ENCODE results near the gene THEM4.

The THEM4 gene

DNA sequence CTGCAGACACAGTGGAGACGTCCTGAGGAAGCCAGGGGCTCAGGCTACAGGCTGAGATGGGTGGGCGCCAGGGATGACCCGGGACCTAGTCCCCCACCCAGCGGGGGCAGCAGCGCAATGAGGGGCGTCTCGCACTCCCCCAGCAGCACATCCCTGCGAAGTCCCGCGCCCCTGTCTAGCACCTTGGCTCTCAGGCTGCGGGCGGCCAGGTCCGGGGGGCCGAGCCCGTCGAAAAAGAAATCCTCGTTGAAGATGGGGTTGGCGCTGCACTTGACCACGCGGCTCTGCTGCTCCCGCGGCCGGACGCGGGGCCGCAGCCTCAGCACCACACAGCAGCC, 71.5 kb downstream of the THEM4 start:
- no peak for DNase-seq (ENCODE audit: low read depth in 2 of 2)

- no peak for DNase-seq (ENCODE audit: low read depth in 2 of 2)
These were observed 72.1 kb downstream of the THEM4 start for GRCh38 chr1:151837197-151837596.

- DNase-seq (ENCODE audit: low read depth in 2 of 2): no peak
These were observed 73.7 kb downstream of the THEM4 start for GRCh38 chr1:151835596-151835995.

GRCh38 chr1:151834239-151834638, 75.1 kb downstream of the THEM4 start:
- DNase-seq (ENCODE audit: low read depth in 2 of 2): no peak

- no peak for DNase-seq (ENCODE audit: low read depth in 2 of 2)
These were observed 76.0 kb downstream of the THEM4 start for GRCh38 chr1:151833172-151833900.

- no peak for DNase-seq (ENCODE audit: low read depth in 2 of 2)
These were observed 76.9 kb downstream of the THEM4 start for GRCh38 chr1:151832318-151832980.

GRCh38 chr1:151831605-151832004, 77.7 kb downstream of the THEM4 start, which contains the start of gene RORC:
TSS of gene RORC (minus strand) at chr1:151831802. CDS start at chr1:151831764, 38 bp downstream.
- no peak for DNase-seq (ENCODE audit: low read depth in 2 of 2)

- no peak for DNase-seq (ENCODE audit: low read depth in 2 of 2)
These were observed 78.1 kb downstream of the THEM4 start for GRCh38 chr1:151831256-151831591.

GRCh38 chr1:151830055-151830454, 79.3 kb downstream of the THEM4 start:
- no peak for DNase-seq (ENCODE audit: low read depth in 2 of 2)

DNA sequence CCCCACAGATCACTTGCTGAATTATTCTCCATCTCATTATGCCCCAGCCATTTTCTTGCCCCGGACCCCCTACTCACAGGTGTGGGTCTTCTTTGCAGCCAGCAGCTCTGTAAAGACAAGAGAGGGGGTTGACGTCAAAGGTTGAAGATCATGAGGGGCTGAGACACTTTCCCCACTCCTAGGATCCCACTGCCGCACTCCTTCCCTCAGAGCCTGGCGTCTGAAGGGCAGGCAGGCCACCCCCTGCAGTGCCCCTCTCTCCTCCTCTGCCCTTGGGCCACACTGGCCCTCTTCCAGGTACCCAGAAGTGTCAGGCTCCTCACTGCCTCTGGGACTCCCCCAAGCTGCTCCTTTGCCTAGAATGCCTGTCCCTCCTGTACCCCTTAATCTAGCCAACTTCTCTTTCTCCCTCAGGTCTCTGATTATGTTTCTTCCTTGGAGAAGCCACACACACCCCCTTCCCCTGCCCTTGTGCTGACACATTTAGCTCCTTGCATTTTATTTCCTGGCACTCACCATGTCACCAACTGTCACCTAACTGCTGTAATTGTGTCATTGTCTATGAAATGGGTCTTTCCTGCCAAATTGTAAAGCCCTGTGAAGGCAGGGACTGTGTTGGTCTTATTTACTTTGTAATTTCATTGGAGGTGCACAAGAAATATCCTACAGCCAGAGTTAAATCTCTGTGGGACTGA, 79.8 kb downstream of the THEM4 start:
- no peak for DNase-seq (ENCODE audit: low read depth in 2 of 2)

DNA sequence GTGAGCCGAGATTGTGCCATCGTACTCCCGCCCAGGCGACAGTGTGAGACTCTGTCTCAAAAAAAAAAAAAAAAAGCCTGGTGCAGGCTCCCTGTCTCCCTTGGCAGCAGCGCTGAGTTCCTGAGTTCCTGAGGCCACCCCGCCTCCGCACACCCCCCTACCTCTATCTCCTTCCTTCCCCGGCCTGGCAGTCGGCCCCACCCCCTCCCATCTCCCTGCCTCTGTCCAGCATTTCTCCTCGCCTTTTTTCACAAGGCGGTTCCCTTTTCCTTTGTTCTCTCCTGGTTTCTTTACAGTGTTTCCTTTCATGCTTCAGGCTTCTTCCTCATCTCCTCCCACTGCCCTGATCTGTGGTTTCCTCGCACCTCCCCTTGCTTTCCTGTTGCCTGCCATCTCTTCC, 80.4 kb downstream of the THEM4 start:
- DNase-seq (ENCODE audit: low read depth in 2 of 2): no peak

GRCh38 chr1:151827853-151828252, 81.5 kb downstream of the THEM4 start:
- DNase-seq (ENCODE audit: low read depth in 2 of 2): no peak

DNA sequence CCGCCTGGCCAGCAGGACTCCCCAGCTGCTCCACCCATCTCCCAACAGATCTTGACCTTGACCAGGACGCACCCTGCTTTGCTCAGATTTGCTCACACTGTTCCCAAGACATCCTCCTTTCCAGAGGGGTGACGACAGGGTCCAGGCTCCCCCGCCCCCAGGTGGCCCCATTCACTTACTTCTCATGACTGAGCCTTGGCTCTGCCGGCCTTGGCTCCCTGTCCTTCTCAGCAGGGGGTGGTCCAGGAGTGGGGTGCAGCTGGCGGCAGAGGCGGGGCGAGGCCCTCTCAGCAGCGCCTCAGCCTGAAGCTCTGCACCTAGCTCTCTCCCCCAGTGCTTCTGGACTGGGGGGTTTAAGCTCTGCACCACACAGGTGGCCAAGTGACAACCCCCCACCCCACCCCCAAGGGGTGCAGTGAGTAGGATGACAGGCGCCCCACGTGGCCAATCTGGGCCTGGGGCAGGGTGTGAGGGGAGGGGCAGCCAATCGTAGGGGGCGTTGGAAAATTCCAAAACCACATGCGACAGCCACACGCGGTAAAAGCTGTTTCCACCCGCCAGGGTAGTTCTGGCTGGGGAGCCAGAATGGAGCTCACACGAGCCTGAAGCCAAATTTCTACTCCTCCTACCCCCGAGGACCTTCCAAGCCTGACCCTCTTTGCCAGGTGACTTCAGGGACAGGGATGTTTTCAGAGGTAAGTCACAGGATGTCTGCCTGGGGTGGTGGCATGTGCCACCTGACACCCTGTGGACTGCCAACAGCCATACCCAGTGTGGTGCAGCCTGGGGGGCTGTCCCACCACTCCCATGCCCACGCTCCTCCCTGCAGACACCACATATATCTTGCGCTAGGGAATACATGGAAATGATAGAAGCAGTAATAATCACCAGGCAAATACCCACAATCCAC, 83.3 kb downstream of the THEM4 start:
- no peak for DNase-seq (ENCODE audit: low read depth in 2 of 2)

DNA sequence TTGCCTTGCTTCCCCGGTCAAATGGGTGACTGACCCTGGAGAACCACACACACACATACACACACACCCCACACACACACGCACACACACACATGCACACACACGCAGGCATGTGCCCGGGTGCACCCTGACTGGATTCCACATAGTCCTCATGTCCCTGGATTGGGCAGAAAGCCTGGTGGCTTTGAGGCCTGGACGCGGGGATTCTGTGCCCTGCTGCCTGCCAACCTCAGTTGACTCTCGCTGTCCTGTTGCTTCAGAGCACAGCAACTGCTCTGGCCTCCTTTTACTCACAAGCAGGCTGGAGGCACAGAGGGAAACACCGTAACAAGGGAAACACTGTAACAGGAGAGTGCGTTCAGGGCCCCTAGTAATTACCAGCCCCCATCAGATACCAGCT, 84.1 kb downstream of the THEM4 start:
- no peak for DNase-seq (ENCODE audit: low read depth in 2 of 2)

Measured in fibroblast of skin of left quadriceps (primary cell).